Dedifferentiated amniotic fluid mesenchymal stem cell (primary cell): ENCODE data around the gene NLRP12.
"Not testable (repeated sequence)": the region's sequence is repeated elsewhere in the genome, so short reads cannot be mapped to it uniquely, and the experiment has no call there.

ENCODE experiments used
- DNase-seq: peaks from one replicate; pipeline ENCODE4 v3.0.0-alpha.2; 2016; ENCODE audit errors: extremely low spot score

Gene NLRP12

GRCh38 chr19:53828531-53828930 lies 4.4 kb upstream of the NLRP12 start:
- DNase-seq = no peak

- peak; percentile 36 for DNase-seq
These were observed 2.8 kb upstream of the NLRP12 start for GRCh38 chr19:53826876-53827275.

GRCh38 chr19:53823380-53824120 lies 564 bp downstream of the NLRP12 start:
- no peak for DNase-seq

GRCh38 chr19:53819861-53820260 lies 4.3 kb downstream of the NLRP12 start:
- DNase-seq = no peak

- no peak for DNase-seq
These were observed 5.4 kb downstream of the NLRP12 start for GRCh38 chr19:53818756-53819155.

- DNase-seq = no peak
These were observed 10.1 kb downstream of the NLRP12 start for GRCh38 chr19:53813996-53814395.

- DNase-seq = no peak
These were observed 11.8 kb downstream of the NLRP12 start for GRCh38 chr19:53812335-53812734.

GRCh38 chr19:53810891-53811290 lies 13.2 kb downstream of the NLRP12 start:
- no peak for DNase-seq

GRCh38 chr19:53810187-53810546 lies 13.9 kb downstream of the NLRP12 start:
- DNase-seq = no peak

- DNase-seq = no peak
These were observed 14.5 kb downstream of the NLRP12 start for GRCh38 chr19:53809518-53810186.

GRCh38 chr19:53808710-53809125 lies 15.4 kb downstream of the NLRP12 start:
- peak; percentile 50 for DNase-seq

- no peak for DNase-seq
These were observed 22.9 kb downstream of the NLRP12 start for GRCh38 chr19:53801257-53801656.

GRCh38 chr19:53795019-53795418 lies 29.1 kb downstream of the NLRP12 start:
- DNase-seq = no peak

GRCh38 chr19:53792721-53793433 lies 31.2 kb downstream of the NLRP12 start:
- peak; percentile 83 for DNase-seq

GRCh38 chr19:53789708-53790678 lies 34.1 kb downstream of the NLRP12 start:
- no peak for DNase-seq

- DNase-seq = no peak
These were observed 36.8 kb downstream of the NLRP12 start for GRCh38 chr19:53787266-53787665.

- DNase-seq = no peak
These were observed 37.4 kb downstream of the NLRP12 start for GRCh38 chr19:53786744-53787143.

- DNase-seq = no peak
These were observed 38.8 kb downstream of the NLRP12 start for GRCh38 chr19:53785196-53785889.

- no peak for DNase-seq
These were observed 41.4 kb downstream of the NLRP12 start for GRCh38 chr19:53782698-53783097.

- DNase-seq = not testable (repeated sequence)
These were observed 42.8 kb downstream of the NLRP12 start for GRCh38 chr19:53781332-53781731.

- DNase-seq = no peak
These were observed 43.6 kb downstream of the NLRP12 start for GRCh38 chr19:53780506-53780905.
